Endothelial cell of umbilical vein (primary cell): ENCODE results near the gene IRF8.

Experiments used
- CTCF ChIP-seq, 2 donors: IDR thresholded peaks; 1 replicate in 1 of 2; 2 replicates in 1 of 2; pipeline ENCODE4 v1.5.1; 2011; ENCODE audit warnings: low read length in 2 of 2, mild to moderate bottlenecking in 2 of 2, moderate library complexity in 2 of 2, control low read depth in 1 of 2, inconsistent platforms in 1 of 2, low read depth in 1 of 2; ENCODE audit not compliant: insufficient read depth in 1 of 2; ENCODE audit errors: extremely low read depth in 1 of 2
- EZH2 ChIP-seq: IDR thresholded peaks from 2 replicates; pipeline ENCODE4 v1.6.1; 2012; ENCODE audit warnings: borderline replicate concordance, low read depth, mild to moderate bottlenecking, moderate library complexity, low read length, inconsistent platforms; ENCODE audit not compliant: severe bottlenecking
- JUN ChIP-seq: IDR thresholded peaks from 2 replicates; pipeline ENCODE4 v1.6.1; 2011; ENCODE audit warnings: borderline replicate concordance, low read depth; ENCODE audit not compliant: insufficient read length, insufficient read depth
- POLR2A ChIP-seq: IDR thresholded peaks from 2 replicates; pipeline ENCODE4 v1.6.1; 2012; ENCODE audit warnings: low read depth, mild to moderate bottlenecking, control low read depth, low read length
- POLR2AphosphoS5 ChIP-seq: IDR thresholded peaks from 2 replicates; pipeline ENCODE4 v1.6.1; 2012; ENCODE audit warnings: low read depth, mild to moderate bottlenecking, control low read depth, low read length, moderate library complexity; ENCODE audit not compliant: insufficient read depth

- TF ChIP-seq CTCF (IDR thresholded peaks at IDR 0.05; ENCODE audit: extremely low read depth in 1 of 2, insufficient read depth in 1 of 2, low read depth in 1 of 2, low read length in 2 of 2) (no peak), JUN (no peak), POLR2A (no peak), POLR2AphosphoS5 (no peak), EZH2 (no peak)
Measured at GRCh38 chr16:85873153-85873552, 25.8 kb upstream of the IRF8 start.
